Tibial nerve (tissue), 4 donors: Measurements from ENCODE around the gene FAM216B.

Source experiments
- EP300 ChIP-seq, 2 donors: sonication (generic); formaldehyde crosslinking; IDR thresholded peaks; one replicate each; pipeline ENCODE4 v1.6.1; 2017; ENCODE audit warnings: antibody characterized with exemption in 2 of 2, mild to moderate bottlenecking in 1 of 2
- POLR2A ChIP-seq, 2 donors: fragments of 450-650 bp; IDR thresholded peaks; one replicate each; pipeline ENCODE4 v1.6.1; 2017; ENCODE audit warnings: antibody characterized with exemption in 2 of 2, mild to moderate bottlenecking in 2 of 2, moderate library complexity in 2 of 2
- TF ChIP-seq, protein P1 (sequence below), 5 experiments: fragments of 200-600 bp in 3 of 5; fragments of 450-650 bp in 2 of 5; sonication (generic) in 3 of 5; IDR thresholded peaks; one replicate each; pipeline ENCODE4 v1.5.1; 2016 to 2019; ENCODE audit warnings: antibody characterized with exemption in 5 of 5, mild to moderate bottlenecking in 3 of 5, moderate library complexity in 2 of 5

DNA sequence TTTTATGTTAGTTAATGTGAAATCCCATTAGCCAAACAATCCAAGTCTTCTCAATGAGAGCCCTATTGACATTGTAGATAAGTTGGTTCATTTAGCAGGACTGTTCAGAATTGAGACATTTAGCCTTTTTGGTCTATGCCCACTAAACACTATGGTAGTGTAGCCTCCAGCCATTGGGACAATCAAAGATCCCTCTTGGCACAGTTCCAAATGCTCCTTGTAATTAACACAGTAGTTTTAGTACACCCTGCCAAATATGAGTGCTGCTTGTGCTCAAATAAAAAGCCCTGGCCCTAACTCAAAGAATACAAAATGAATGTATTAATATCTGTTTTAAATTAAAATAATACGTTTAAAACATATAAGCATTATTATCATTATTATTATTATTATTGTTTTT lies 15.4 kb upstream of the FAM216B start:
- TF ChIP-seq, protein P1, sequence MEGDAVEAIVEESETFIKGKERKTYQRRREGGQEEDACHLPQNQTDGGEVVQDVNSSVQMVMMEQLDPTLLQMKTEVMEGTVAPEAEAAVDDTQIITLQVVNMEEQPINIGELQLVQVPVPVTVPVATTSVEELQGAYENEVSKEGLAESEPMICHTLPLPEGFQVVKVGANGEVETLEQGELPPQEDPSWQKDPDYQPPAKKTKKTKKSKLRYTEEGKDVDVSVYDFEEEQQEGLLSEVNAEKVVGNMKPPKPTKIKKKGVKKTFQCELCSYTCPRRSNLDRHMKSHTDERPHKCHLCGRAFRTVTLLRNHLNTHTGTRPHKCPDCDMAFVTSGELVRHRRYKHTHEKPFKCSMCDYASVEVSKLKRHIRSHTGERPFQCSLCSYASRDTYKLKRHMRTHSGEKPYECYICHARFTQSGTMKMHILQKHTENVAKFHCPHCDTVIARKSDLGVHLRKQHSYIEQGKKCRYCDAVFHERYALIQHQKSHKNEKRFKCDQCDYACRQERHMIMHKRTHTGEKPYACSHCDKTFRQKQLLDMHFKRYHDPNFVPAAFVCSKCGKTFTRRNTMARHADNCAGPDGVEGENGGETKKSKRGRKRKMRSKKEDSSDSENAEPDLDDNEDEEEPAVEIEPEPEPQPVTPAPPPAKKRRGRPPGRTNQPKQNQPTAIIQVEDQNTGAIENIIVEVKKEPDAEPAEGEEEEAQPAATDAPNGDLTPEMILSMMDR (IDR thresholded peaks at IDR 0.05) = no peak
- TF ChIP-seq POLR2A (IDR thresholded peaks at IDR 0.05) = no peak
- TF ChIP-seq EP300 (IDR thresholded peaks at IDR 0.05) = no peak
